ENCODE measurements around the gene SLC9C1. TPM values are rescaled to one million over a fixed set of nuclear protein-coding genes. Genes with fewer than 3 reads are reported as not detected.

The SLC9C1 gene
- total RNA-seq, 1 experiment from 2014 or later: 0.79 TPM

GRCh38 chr3:112334691-112335433, 40.8 kb upstream of the SLC9C1 start:
- H3K4me2 ChIP-seq (ENCODE audit: low read length): no peak overlapping the region

More at GRCh38 chr3:112334691-112335433, 40.8 kb upstream of the SLC9C1 start:
- H3K4me3 ChIP-seq (replicated peaks in 1 of 2; ENCODE audit: low read depth in 1 of 2, low read length in 2 of 2): no peak overlapping the region
- ChIA-PET CTCF (interaction anchor here (0.9 kb wide), 1 partner anchor 42 kb away, joined by 3 read pairs; no protein-coding TSS in a partner anchor), RAD21 (ENCODE audit: low non-redundant PET in 1 of 2, low total read pairs in 2 of 2, uncharacterized antibody in 2 of 2, unreplicated experiment in 2 of 2) (no interaction called here), POLR2A (no interaction called here)
- DNase-seq (ENCODE audit: low read depth, low spot score) (no peak), ATAC-seq (no peak)
- no peaks in the 10 kb centered on the region for H3K4me1 ChIP-seq (ENCODE audit: control insufficient read depth in 1 of 2, insufficient read depth in 2 of 2, low read length in 2 of 2)
- BruUV-seq (replicated peaks): no TSS peak
- TF ChIP-seq POLR2AphosphoS5 (IDR thresholded peaks at IDR 0.05; ENCODE audit: low read depth, low read length) (no peak), REST (IDR thresholded peaks at IDR 0.05; ENCODE audit: low read depth) (no peak), RAD21 (IDR thresholded peaks at IDR 0.05; ENCODE audit: low read depth) (no peak), CBX3 (IDR thresholded peaks at IDR 0.05; ENCODE audit: low read depth) (no peak), MAX (IDR thresholded peaks at IDR 0.05) (no peak), ELF1 (IDR thresholded peaks at IDR 0.05; ENCODE audit: borderline replicate concordance, low read depth) (no peak), EZH2phosphoT487 (IDR thresholded peaks at IDR 0.05; ENCODE audit: borderline replicate concordance) (no peak), ZFX (IDR thresholded peaks at IDR 0.05) (no peak), YY1 (IDR thresholded peaks at IDR 0.05; ENCODE audit: extremely low read depth, insufficient replicate concordance, low read depth, low read length) (no peak), SRF (IDR thresholded peaks at IDR 0.05; ENCODE audit: low read depth) (no peak), TCF7L2 (IDR thresholded peaks at IDR 0.05; ENCODE audit: borderline replicate concordance, extremely low read depth, insufficient read depth, insufficient read length) (no peak), CEBPB (IDR thresholded peaks at IDR 0.05; ENCODE audit: low read depth) (no peak), POLR2A (IDR thresholded peaks at IDR 0.05; ENCODE audit: borderline replicate concordance, extremely low read depth, insufficient read depth, insufficient read length) (no peak), SIN3A (IDR thresholded peaks at IDR 0.05; ENCODE audit: low read depth) (no peak), EZH2 (IDR thresholded peaks at IDR 0.05) (no peak), CTCF (IDR thresholded peaks at IDR 0.05 in 2 of 3, conservative IDR thresholded peaks at IDR 0.05 in 1 of 3; ENCODE audit: borderline replicate concordance in 1 of 3, insufficient read depth in 1 of 3, low read depth in 2 of 3, low read length in 2 of 3) (no peak), ZBTB33 (IDR thresholded peaks at IDR 0.05; ENCODE audit: extremely low read depth, insufficient replicate concordance, low read length) (no peak), JUND (IDR thresholded peaks at IDR 0.05) (no peak)
- H3K27ac ChIP-seq (ENCODE audit: low read depth, low read length): no peak overlapping the region
- H3K9me3 ChIP-seq (ENCODE audit: control insufficient read depth in 1 of 2, insufficient read depth in 1 of 2, low read depth in 1 of 2, low read length in 2 of 2): no peaks in the 10 kb centered on the region
- no peaks in the 10 kb centered on the region for H3K36me3 ChIP-seq (ENCODE audit: control insufficient read depth in 1 of 2, insufficient read depth in 2 of 2, low read length in 2 of 2)
- H3K27me3 ChIP-seq (ENCODE audit: insufficient read depth, low read length): no peaks in the 10 kb centered on the region
- H4K20me1 ChIP-seq (ENCODE audit: insufficient read depth): no peaks in the 10 kb centered on the region
- H3K9me2 ChIP-seq (ENCODE audit: insufficient read depth): no peaks in the 10 kb centered on the region
- H2AFZ ChIP-seq (ENCODE audit: low read depth, low read length, poor library complexity, severe bottlenecking): no peak overlapping the region
- H3K79me2 ChIP-seq (ENCODE audit: insufficient read depth, low read length): no peaks in the 10 kb centered on the region
- H3K9ac ChIP-seq (ENCODE audit: low read length): no peak overlapping the region
- intact Hi-C loops (cut with micrococcal nuclease): no loop called here

All from HCT116 (cell line).